Fibroblast of villous mesenchyme (primary cell): ENCODE data around the gene SLC34A1. TPM values are rescaled to one million over a fixed set of nuclear protein-coding genes. Genes with fewer than 3 reads are reported as not detected.
A peak's percentile ranks its signal among the peaks of the same experiment; 100 is the strongest.

Source experiments
- DNase-seq: peaks from one replicate; pipeline ENCODE4 v3.0.0-alpha.2; 2010; ENCODE audit warnings: low read depth
- H3K4me3 ChIP-seq: 2 replicates; pipeline ENCODE4 v1.5.1; 2011; ENCODE audit warnings: low read depth, mild to moderate bottlenecking, low read length
- CTCF ChIP-seq: IDR thresholded peaks from 2 replicates; pipeline ENCODE4 v1.5.1; 2012; ENCODE audit warnings: low read depth, mild to moderate bottlenecking, low read length; ENCODE audit not compliant: insufficient read depth
- total RNA-seq: library from RNA; depleted of rRNA; stranded (reverse); fragments of >200 nt; gene quantifications from 2 replicates; pipeline ENCODE4 v1.2.3, GENCODE V29; 2012

The SLC34A1 gene
- total RNA-seq, 1 donor = not detected

GRCh38 chr5:177425196-177425800, 41.1 kb downstream of the SLC34A1 start:
- H3K4me3 ChIP-seq = peak overlapping the region; percentile 72
- DNase-seq = no peak
- no peak for TF ChIP-seq CTCF

GRCh38 chr5:177425801-177426565, 41.7 kb downstream of the SLC34A1 start:
- peak; percentile 100 for DNase-seq
- TF ChIP-seq CTCF = no peak
- peak overlapping the region; percentile 72 for H3K4me3 ChIP-seq

- peak within 1 kb of the TSS; percentile 72 for H3K4me3 ChIP-seq
- no peak for TF ChIP-seq CTCF
- peak; percentile 51 for DNase-seq
Observed at GRCh38 chr5:177426566-177427210, 42.5 kb downstream of the SLC34A1 start, which contains the start of gene GRK6. Gene GRK6 (plus strand): TSS chr5:177426676. CDS start chr5:177426846, 170 bp downstream.

- peak overlapping the region; percentile 69 for H3K4me3 ChIP-seq
- no peak for TF ChIP-seq CTCF
- peak; percentile 20 for DNase-seq
Observed at GRCh38 chr5:177427211-177427822, 43.1 kb downstream of the SLC34A1 start.

GRCh38 chr5:177427919-177428573, 43.8 kb downstream of the SLC34A1 start:
- TF ChIP-seq CTCF = no peak
- no peak overlapping the region for H3K4me3 ChIP-seq
- no peak for DNase-seq

- no peak for DNase-seq
- no peak overlapping the region for H3K4me3 ChIP-seq
- no peak for TF ChIP-seq CTCF
Observed at GRCh38 chr5:177428574-177429217, 44.5 kb downstream of the SLC34A1 start.
